ENCODE measurements around the gene UBA3. TPM values are rescaled to one million over a fixed set of nuclear protein-coding genes. Genes with fewer than 3 reads are reported as not detected.

UBA3 gene
- total RNA-seq, 1 donor = 77.1 TPM

GRCh38 chr3:69087030-69087791, 7.0 kb upstream of the UBA3 start:
- peak overlapping the region; percentile 24 for H3K4me3 ChIP-seq (ENCODE audit: insufficient read depth, low read length)
- H4K20me1 ChIP-seq (ENCODE audit: insufficient read depth, low read length) = peaks cover 35% of the 10 kb centered on the region
- peaks cover 69% of the 10 kb centered on the region for H3K4me1 ChIP-seq (ENCODE audit: insufficient read depth, low read length)
- H3K27me3 ChIP-seq (ENCODE audit: insufficient read depth, low read length) = no peaks in the 10 kb centered on the region
- H2AFZ ChIP-seq (ENCODE audit: low read length) = no peak overlapping the region
- DNase-seq (ENCODE audit: insufficient read length, low spot score, missing footprints) = no peak
- H3K27ac ChIP-seq (ENCODE audit: low read depth, low read length) = peak overlapping the region; percentile 94
- H3K9me3 ChIP-seq (ENCODE audit: low read depth, low read length) = no peaks in the 10 kb centered on the region
- TF ChIP-seq CTCF (IDR thresholded peaks at IDR 0.05; ENCODE audit: extremely low read depth, low read depth, low read length) = no peak
- peaks cover 8% of the 10 kb centered on the region for H3K36me3 ChIP-seq (ENCODE audit: insufficient read depth, low read length)
- H3K79me2 ChIP-seq (ENCODE audit: insufficient read depth, low read length) = peaks cover 64% of the 10 kb centered on the region
- H3K4me2 ChIP-seq (ENCODE audit: insufficient read depth, low read length) = peak overlapping the region; percentile 93

GRCh38 chr3:69085833-69086722, 5.9 kb upstream of the UBA3 start:
- Histone ChIP-seq H3K36me3 (ENCODE audit: insufficient read depth, low read length) (peaks cover 4% of the 10 kb centered on the region), H3K27me3 (ENCODE audit: insufficient read depth, low read length) (no peaks in the 10 kb centered on the region), H3K4me1 (ENCODE audit: insufficient read depth, low read length) (peaks cover 76% of the 10 kb centered on the region), H4K20me1 (ENCODE audit: insufficient read depth, low read length) (peaks cover 29% of the 10 kb centered on the region), H3K79me2 (ENCODE audit: insufficient read depth, low read length) (peaks cover 53% of the 10 kb centered on the region), H3K9me3 (ENCODE audit: low read depth, low read length) (no peaks in the 10 kb centered on the region), H3K4me3 (ENCODE audit: insufficient read depth, low read length) (peak overlapping the region; percentile 94), H3K4me2 (ENCODE audit: insufficient read depth, low read length) (peak overlapping the region; percentile 93), H3K27ac (ENCODE audit: low read depth, low read length) (peak overlapping the region; percentile 94), H2AFZ (ENCODE audit: low read length) (peak overlapping the region; percentile 58)
- DNase-seq (ENCODE audit: insufficient read length, low spot score, missing footprints) = peak; percentile 66
- TF ChIP-seq CTCF (IDR thresholded peaks at IDR 0.05; ENCODE audit: extremely low read depth, low read depth, low read length) = no peak

GRCh38 chr3:69085168-69085832, 5.1 kb upstream of the UBA3 start:
- peak overlapping the region; percentile 87 for H2AFZ ChIP-seq (ENCODE audit: low read length)
- no peaks in the 10 kb centered on the region for H3K27me3 ChIP-seq (ENCODE audit: insufficient read depth, low read length)
- H3K4me2 ChIP-seq (ENCODE audit: insufficient read depth, low read length) = peak overlapping the region; percentile 93
- peak overlapping the region; percentile 94 for H3K4me3 ChIP-seq (ENCODE audit: insufficient read depth, low read length)
- no peak for TF ChIP-seq CTCF (IDR thresholded peaks at IDR 0.05; ENCODE audit: extremely low read depth, low read depth, low read length)
- peaks cover 77% of the 10 kb centered on the region for H3K4me1 ChIP-seq (ENCODE audit: insufficient read depth, low read length)
- H3K9me3 ChIP-seq (ENCODE audit: low read depth, low read length) = no peaks in the 10 kb centered on the region
- peaks cover 47% of the 10 kb centered on the region for H3K79me2 ChIP-seq (ENCODE audit: insufficient read depth, low read length)
- H3K27ac ChIP-seq (ENCODE audit: low read depth, low read length) = peak overlapping the region; percentile 94
- DNase-seq (ENCODE audit: insufficient read length, low spot score, missing footprints) = peak; percentile 77
- peaks cover 4% of the 10 kb centered on the region for H3K36me3 ChIP-seq (ENCODE audit: insufficient read depth, low read length)
- H4K20me1 ChIP-seq (ENCODE audit: insufficient read depth, low read length) = peaks cover 22% of the 10 kb centered on the region
